Activated effector memory CD4-positive, alpha-beta T cell treated with Interleukin-2 at 50 U/mL for 16 hours (primary cell): ENCODE data around the gene INO80D.
"Not testable (repeated sequence)": the region's sequence is repeated elsewhere in the genome, so short reads cannot be mapped to it uniquely, and the experiment has no call there.

Experiments used
- DNase-seq: peaks from one replicate; pipeline ENCODE4 v3.0.0-alpha.2; 2020

The INO80D gene

DNA sequence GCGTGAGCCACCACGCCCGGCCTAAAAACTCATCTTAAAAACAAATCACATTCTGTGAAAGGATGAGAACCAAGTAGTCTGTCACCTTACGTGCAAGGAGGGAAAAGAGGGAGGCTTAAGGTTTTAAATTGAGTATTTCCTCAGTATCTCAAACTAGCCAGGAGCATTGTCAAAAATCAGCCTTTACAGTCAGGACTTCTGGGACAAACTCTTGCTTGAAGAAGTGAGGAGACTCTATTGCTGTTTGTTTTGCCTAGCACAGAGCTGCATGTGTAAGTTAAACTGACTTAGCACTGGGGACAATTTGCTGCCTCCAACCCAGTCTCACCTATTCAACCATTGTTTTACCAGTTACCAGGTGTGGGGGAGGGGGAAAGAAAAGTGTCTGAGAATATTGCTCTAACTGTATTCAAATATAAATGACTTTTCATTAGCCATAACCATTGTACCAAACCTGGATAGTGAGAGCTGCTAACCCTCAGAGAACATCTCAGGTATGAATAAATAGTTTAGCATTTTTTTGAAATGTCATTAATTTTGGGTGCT lies 3.6 kb downstream of the INO80D start:
- DNase-seq = no peak

DNA sequence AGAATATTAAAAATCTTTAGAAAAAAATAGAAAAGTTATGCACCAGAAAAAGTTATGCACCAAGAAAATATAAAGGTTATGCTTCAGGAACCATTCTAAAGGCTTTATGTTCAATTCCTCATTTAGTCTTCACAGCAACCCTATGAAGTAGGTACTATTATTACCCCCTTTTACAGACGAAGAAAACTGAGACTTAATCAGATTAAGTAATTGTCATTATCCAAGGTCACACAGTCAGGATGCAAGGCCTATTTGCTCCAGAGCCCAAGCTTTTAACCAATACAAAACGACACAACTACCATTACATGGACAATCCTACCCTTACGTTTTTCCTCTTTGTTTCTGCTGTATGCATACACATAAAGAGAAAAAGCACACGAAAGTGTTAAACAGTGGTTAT lies 5.0 kb downstream of the INO80D start:
- DNase-seq = no peak

DNA sequence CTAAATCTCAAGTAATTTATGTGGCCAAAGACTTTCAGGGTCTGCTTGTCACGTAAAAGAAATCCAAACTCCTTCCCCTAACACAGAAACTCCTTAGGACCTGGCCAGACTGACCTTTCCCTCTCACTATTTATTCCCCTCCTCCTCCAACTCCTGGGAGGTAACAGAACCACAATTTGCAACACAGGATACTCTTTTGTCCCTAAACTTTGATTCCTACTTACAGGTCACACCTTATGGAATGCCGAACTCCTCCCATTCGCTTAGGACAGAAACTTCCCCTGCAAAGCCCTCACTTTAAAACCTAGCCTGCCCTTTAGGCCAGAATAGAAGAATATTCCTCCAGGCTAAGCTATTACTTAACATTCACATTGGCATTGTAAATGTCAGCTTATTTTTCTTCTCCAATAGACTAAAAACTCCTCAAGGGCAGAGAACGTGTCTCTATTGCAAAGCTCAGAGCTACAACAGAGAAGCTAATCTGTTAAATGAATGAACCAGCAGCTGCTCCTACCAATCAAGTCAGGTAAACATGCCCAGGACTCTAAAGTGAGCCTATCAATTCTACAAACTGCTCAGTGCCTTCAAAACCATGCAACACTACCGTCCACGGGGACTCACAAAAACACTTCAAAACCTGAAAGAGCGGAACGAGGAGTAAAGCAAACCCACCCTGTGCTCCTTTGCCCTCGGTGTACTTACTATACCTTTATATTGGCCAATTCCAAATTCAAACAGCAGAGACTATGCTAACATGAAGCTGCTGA lies 6.1 kb downstream of the INO80D start:
- no peak for DNase-seq

DNA sequence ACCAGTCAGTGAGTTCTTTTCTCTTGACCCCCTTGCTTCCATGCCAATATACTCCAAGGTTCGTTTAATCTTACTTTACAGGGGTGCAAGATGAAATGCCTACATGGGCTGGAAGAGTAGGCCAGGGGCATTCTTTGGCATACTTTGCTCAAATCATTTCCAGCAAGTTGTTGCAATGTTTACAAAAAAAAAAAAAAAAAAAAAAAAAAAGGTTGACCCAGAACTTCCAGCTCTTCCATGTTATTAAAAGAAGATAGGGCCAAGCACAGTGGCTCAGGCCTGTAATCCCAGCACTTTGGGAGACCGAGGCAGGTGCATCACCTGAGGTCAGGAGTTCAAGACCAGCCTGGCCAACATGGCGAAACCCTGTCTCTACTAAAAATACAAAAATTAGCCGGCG lies 8.1 kb downstream of the INO80D start:
- not testable (repeated sequence) for DNase-seq

DNA sequence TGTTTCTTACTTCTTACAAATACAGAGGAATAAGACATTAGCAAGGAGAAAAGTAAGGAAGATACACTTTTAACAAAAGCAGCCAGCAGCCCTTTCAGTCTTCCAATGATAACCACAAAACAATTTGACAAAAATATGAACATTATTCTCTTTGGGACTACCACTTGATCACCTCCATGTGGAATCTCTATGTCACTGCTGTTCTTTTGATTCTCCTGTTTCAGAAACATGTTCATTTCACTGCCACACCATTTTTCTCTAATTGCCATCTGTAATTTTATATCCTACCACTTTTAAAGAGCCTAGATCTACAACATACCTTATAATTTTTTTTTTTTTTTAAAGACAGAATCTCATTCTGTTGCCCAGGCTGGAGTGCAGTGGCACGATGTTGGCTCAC lies 10.9 kb downstream of the INO80D start:
- DNase-seq = no peak

DNA sequence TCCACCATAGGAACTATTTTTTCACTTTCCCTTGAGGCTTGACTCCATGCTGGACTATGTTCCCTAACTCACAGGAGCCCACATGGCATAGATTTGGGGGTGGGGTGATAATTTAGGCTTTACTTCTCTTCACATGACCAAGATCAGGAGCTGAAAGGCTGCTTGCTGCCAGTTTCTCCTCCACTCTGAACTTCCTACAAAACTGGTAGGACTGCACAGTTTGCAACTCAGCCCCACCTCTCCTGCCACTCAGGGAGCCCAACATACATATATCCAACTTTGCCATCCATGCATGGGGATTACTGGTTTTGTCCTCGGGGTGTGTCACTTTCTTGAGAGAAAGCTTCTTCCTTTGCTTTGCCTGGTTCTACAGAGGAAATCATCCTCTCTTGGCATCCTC lies 14.2 kb downstream of the INO80D start:
- no peak for DNase-seq

DNA sequence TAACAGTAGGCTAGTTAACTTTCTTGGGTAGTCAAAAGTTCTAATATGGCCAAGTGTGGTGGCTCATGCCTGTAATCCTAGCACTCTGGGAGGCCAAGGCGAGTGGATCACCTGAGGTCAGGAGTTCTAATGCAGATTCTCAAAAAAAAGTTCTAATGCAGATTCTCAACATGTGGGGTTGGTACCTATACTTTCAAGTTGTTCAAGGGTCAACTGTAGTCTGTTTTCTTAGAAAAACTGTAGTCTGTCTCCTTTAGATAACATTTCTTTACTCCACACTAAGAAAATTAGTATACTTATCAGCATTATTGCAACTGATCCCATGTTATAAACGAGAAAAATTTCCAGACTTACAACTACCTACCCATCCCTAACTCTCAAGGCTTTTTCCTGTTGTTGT lies 16.6 kb downstream of the INO80D start:
- no peak for DNase-seq

DNA sequence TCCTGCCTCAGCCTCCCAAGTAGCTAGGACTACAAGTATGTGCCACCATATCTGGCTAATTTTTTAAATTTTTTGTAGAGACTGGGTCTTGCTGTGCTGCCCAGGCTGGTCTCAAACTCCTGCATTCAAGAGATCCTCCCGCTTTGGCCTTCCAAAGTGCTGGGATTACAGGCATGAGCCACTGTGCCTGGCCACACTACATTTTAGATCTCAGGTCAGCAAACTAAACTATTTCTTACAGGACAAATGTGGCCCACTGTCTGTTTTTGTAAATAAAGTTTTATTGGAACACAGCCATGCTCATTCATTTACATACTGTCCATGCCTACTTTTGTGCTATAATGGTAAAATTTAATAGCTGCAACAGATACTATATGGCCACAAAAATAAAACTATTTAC lies 17.8 kb downstream of the INO80D start:
- no peak for DNase-seq

DNA sequence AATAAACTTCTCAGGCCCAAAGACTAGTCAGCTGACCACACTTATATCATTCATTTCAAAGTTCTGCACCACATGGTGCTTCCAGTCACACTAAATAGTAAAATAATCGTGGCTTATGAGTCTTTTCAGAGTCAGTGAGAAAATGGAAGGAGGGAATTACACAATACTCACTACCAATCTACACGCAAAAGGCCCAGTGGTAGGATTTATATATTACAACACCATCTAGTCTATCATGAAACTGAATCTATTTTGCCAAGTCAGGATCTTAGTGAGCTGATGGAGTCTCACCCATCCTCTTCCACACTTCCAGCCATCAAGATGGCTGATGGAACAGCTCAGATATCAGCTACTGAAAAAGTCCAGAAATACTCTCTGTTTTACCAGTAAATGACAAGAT lies 21.9 kb downstream of the INO80D start:
- DNase-seq = no peak

DNA sequence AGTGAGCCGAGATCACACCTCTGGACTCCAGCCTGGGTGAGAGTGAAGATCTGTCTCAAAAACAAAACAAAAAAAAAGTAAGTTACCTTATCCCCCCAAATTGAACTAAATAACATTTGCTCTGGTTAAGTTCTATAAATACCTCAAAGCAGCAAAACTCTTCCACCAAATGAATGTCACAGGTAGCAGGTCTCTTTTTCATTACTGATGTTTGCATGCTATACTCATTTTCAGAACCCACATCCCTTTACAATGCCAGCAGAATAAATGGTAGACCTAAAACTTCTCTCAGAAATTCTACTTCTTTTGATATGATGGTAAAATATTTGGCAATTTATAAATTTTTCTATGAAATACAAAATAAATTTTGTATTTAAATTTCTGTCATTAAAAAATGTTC lies 22.3 kb downstream of the INO80D start:
- DNase-seq = no peak

DNA sequence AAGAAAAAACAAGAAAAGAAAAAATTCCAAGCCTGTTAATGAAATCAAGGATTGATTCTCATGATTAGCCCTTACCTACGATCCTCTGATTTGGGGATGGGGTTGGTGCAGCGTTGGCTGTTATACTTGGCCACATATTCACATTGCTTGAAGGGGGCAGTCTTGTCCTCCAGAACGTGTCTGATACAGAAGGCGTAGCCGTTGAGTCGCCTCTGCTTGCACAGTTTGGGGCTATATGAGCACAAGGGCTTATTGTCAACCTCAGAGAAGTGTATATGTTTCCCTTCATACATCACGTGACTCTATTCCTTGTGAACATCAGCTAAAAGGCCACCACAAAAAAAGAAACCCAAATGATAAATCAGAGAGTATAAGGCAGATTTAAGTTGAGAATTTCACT lies 23.2 kb downstream of the INO80D start:
- DNase-seq = no peak

DNA sequence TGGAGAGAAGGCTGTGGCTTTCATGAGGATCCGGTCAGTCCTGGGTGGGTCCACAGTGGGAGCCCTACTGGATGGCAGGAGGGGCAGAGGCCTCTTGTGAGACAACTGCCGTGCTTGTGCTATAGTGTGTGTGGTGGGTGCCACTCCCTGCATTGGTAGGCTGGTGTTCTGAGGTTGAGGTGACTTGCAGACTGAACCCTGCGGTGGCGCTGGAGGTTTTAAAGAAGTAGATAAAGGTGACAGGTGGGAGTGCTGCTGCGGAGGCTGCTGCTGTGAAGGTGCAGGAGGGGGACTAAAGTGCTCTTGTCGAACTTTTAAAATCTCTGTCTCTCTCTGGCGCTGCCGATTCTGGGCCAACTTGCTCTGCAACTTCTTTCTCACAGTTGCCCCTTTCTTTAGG lies 29.7 kb downstream of the INO80D start:
- DNase-seq = no peak

DNA sequence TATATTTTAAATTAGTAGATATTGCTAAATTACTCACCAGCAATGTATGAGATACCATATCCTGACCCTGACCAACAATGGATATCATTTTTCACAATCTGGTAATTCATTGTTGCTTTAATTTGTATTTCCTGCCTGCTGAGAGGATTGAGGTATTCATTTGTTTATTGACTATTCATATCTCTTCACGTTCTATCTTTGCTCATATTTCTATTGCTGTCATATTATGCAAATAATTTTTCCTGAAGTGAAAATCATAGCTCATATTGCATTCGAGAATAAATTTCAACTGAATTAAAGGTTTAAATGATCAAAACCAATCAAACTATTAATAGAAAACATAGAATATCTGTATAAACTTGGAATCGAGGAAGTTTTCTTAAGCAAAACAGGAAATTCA lies 31.0 kb downstream of the INO80D start:
- no peak for DNase-seq

DNA sequence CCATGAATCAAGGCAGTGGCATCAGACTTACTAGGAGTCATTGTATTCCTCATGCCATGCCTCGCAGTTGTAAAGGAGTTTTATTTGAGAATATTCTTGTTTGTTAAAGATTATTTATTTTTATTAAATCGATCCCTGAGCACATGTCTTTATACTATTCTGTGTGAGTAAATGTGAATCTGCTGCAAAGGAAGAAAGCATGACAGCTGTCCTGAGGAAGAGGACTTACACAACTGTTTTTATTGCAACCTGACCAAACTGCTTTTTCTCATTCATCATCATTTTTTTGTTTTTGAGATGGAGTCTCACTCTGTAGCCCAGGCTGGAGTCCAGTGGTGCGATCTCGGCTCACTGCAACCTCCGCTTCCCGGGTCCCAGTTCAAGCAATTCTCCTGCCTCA lies 34.1 kb downstream of the INO80D start:
- no peak for DNase-seq

DNA sequence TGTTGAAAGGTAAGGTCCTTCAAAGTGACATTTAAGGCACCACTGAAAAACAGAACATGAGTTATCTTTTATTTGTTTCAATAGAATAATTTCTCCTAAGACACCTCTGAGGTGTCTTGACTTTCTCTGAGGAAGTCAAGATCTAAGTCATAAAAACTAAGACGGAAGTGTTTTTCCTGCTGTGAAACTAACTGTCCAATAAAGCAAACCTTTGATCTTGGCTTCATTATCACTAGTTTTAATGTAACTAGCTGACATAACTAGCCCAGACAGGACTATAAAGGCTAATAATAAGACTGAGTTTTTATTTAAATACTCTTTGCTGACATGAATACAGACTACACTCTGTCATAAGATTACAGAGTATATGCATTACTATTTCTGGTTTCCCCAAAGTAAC lies 36.6 kb downstream of the INO80D start:
- no peak for DNase-seq

DNA sequence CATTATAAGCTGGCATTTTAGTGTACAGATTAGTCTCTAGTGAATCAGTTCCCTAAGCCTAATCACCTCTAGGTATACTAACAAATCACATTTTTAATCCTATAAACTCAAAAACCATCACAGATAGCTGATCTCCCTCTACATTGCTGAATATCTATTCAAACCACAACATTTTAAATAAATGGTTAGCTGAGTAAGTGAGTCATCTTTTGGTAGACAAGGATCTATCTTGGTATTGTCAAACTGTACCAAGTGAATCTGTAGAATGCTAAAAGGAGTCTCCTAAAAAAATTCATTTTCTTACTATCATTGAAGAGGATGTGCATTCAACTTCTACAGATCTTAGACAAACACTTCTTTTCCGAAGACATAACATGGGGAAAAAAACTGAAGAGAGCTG lies 40.7 kb downstream of the INO80D start:
- no peak for DNase-seq

DNA sequence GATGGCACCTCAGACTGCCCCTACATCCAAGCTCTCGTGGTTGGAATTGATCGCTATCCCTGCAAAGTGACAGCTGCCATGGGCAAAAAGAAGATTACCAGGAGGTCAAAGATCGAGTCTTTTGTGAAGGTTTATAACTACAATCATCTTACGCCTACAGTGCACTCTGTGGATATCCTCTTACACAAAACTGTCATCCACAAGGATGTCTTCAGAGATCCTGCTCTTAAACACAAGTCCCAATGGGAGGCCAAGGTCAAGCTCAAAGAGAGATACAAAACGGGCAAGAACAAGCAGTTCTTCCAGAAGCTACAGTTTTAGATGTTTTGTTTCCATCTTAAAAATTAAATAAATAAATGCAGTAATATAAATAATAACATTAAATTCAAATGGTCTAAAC lies 45.4 kb downstream of the INO80D start:
- DNase-seq = no peak

DNA sequence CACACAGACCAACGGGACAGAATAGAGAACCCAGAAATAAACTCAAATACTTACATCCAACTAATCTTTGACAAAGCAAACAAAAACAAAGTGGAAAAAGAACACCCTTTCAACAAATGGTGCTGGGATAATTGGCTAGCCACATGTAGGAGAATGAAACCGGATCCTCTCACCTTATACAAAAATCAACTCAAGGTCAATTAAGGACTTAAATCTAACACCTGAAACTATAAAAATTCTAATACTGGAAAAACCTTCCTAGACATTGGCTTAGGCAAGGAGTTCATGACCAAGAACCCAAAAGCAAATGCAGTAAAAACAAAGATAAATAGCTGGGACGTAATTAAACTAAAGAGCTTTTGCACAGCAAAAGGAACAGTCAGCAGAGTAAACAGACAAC lies 50.6 kb downstream of the INO80D start:
- not testable (repeated sequence) for DNase-seq

DNA sequence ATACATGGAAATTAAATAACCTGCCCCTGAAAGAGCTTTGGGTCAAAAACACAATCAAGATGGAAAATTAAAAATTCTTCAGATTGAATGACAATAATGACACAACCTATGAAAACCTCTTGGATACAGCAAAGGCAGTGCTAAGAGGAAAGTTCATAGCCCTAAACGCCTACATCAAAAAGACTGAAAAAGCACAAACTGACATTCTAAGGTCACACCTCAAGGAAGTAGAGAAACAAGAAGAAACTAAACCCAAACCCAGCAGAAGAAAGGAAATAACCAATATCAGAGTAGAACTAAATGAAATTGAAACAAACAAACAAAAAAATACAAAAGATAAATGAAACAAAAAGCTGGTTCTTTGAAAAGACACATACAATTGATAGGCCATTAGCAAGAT lies 52.5 kb downstream of the INO80D start:
- not testable (repeated sequence) for DNase-seq

DNA sequence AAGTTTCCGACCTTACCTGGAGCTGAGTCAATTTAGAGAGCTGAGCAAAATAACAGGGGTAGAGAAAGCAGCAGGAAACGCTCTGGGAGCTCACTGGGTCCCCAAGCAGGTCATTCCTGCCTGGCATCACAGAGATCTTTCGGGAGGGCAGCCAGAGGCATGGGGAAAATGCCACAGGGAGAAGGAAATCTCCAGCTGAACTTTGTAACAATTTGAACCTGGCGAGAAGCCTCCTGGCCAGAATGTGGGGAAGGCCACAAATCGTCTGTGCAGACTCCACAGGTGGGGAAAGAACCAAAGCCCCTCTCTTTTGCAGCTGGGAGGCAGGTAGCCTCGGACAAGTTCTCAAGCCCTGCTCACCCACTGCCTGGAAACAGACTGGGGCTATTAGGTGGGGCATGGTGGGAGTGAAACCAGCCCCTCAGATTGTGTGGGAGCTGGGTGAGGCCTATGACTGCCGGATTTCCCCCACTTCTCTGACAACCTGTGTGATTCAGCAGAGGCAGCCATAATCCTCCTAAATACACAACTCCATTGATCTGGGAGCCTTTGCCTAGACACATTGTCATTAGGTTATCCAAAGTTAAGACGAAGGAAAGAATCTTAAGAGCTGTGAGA lies 53.9 kb downstream of the INO80D start:
- no peak for DNase-seq

DNA sequence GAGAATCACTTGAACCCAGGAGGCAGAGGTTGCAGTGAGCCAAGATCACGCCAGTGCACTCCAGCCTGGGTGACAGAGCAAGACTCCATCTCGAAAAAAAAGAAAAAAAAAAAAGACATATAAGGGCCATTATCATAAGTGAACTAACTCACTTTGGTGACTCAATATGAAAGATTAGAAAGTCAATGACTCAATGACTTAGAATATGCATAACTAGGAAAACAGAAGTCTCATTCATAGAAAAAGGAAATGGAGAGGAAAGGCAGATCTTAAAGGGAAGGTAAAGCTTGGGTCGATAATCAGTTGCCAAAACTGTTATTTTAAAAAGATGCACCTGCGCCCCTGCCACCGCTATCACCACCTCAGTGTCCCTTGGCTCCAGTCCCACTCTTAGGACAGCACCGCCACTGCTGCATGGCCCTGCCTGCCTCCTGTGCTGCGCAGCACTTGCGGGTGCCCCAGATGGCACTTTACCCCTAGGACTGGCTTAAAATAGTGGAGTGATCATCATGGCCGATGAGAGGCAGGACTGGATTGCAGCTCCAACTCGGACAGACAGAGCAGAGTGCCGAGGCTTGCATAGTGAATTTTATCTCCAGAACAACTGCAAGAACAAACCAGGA lies 54.7 kb downstream of the INO80D start:
- DNase-seq = no peak

DNA sequence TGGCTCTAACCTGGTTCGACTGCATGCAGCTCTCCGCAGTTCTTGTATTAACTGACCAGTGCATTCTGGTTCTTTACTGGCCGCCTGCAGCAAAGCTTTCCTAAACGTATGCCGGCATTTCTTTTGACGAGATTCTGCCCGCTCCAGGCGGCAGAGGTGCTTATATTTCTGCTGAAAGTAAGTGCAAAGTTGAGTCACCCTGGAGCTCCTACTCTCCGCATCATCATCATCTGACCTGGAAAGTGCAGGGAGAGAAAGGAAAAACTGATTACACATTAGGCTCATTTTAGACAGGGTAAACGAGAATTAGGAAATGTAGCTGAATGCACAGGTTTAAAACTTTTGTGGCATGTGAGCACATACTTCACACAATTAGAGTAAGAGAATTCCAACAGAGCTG lies 57.9 kb downstream of the INO80D start:
- no peak for DNase-seq

DNA sequence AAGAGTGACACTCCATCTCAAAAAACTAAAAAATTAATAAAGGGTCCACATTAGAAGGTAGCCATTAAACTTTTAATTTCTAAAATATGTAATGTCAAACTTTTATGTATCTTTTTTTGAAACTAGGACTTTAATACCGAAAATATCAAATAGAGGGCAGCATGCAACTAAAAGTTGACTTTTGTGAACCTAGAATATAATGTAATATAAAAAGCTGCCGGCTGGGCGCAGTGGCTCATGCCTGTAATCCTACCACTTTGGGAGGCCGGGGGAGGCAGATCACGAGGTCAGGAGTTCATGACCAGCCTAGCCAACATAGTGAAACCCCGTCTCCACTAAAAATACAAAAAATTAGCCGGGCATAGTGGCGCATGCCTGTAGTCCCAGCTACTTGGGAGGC lies 62.8 kb downstream of the INO80D start:
- DNase-seq = no peak

DNA sequence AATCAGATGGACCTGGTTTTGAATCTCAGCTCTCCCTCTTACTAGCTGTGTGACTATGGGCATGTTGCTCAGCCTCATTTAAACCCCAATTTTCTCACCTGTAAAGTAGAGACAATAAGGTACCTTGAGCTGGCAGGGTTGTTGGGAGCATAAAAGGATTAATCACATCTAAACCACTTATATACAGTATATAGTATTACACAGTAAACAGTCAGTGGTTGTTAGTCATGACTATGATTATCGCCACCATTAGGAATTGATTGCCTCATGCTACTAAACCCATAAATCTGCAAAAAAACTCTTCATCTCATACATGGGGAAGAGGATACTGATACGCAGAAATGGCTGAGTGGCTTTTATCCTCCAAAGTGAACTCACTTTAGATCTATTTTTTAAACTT lies 65.8 kb downstream of the INO80D start:
- DNase-seq = no peak
